ENCODE results near the gene MS4A4A.

The MS4A4A gene

GRCh38 chr11:60316317-60316716, 35.9 kb downstream of the MS4A4A start:
- H3K4me2 ChIP-seq (ENCODE audit: low read length), result no peak overlapping the region
- H3F3A ChIP-seq (ENCODE audit: control insufficient read depth, insufficient read depth), result no peaks in the 10 kb centered on the region
- H4K20me1 ChIP-seq (ENCODE audit: control insufficient read depth, insufficient read depth, low read depth, low read length), result no peaks in the 10 kb centered on the region
- peaks cover 10% of the 10 kb centered on the region for H3K27me3 ChIP-seq (ENCODE audit: control insufficient read depth, low read length)
- H3K4me3 ChIP-seq (ENCODE audit: low read length), result no peak overlapping the region
- H3K9me3 ChIP-seq (ENCODE audit: control insufficient read depth, insufficient read depth, low read length), result peaks cover 7% of the 10 kb centered on the region; the same call in 1 of the 2 replicates
- no peaks in the 10 kb centered on the region for H3K79me2 ChIP-seq (ENCODE audit: control insufficient read depth, low read length)
- H3K27ac ChIP-seq (ENCODE audit: low read depth, low read length), result no peak overlapping the region
- no peaks in the 10 kb centered on the region for H3K9me2 ChIP-seq (replicated peaks; ENCODE audit: control insufficient read depth, low read length)
- peaks cover 2% of the 10 kb centered on the region for H3K4me1 ChIP-seq (ENCODE audit: control insufficient read depth, low read length)
- no peaks in the 10 kb centered on the region for H3K36me3 ChIP-seq (ENCODE audit: control insufficient read depth, low read length)
- TF ChIP-seq CTCF (IDR thresholded peaks at IDR 0.05; ENCODE audit: low read depth, low read length, poor library complexity, severe bottlenecking), result no peak
- TF ChIP-seq EZH2phosphoT487 (IDR thresholded peaks at IDR 0.05; ENCODE audit: borderline replicate concordance, low read length), result no peak

GRCh38 chr11:60318726-60319125, 38.3 kb downstream of the MS4A4A start:
- H3K4me1 ChIP-seq (ENCODE audit: control insufficient read depth, low read length), result no peaks in the 10 kb centered on the region
- TF ChIP-seq EZH2phosphoT487 (IDR thresholded peaks at IDR 0.05; ENCODE audit: borderline replicate concordance, low read length) (no peak), CTCF (IDR thresholded peaks at IDR 0.05; ENCODE audit: low read depth, low read length, poor library complexity, severe bottlenecking) (no peak)

GRCh38 chr11:60321051-60321450, 40.6 kb downstream of the MS4A4A start:
- Histone ChIP-seq H4K20me1 (ENCODE audit: control insufficient read depth, insufficient read depth, low read depth, low read length) (no peaks in the 10 kb centered on the region), H3K27me3 (ENCODE audit: control insufficient read depth, low read length) (peaks cover 4% of the 10 kb centered on the region; the same call in 1 of the 2 replicates), H3K27ac (ENCODE audit: low read depth, low read length) (no peak overlapping the region), H3K4me3 (ENCODE audit: low read length) (no peak overlapping the region), H3K4me1 (ENCODE audit: control insufficient read depth, low read length) (no peaks in the 10 kb centered on the region), H3K36me3 (ENCODE audit: control insufficient read depth, low read length) (no peaks in the 10 kb centered on the region), H3K9me2 (replicated peaks; ENCODE audit: control insufficient read depth, low read length) (no peaks in the 10 kb centered on the region), H3F3A (ENCODE audit: control insufficient read depth, insufficient read depth) (no peaks in the 10 kb centered on the region), H3K79me2 (ENCODE audit: control insufficient read depth, low read length) (no peaks in the 10 kb centered on the region), H3K4me2 (ENCODE audit: low read length) (no peak overlapping the region), H3K9me3 (ENCODE audit: control insufficient read depth, insufficient read depth, low read length) (peaks cover 10% of the 10 kb centered on the region; the same call in 1 of the 2 replicates)
- no peak for TF ChIP-seq EZH2phosphoT487 (IDR thresholded peaks at IDR 0.05; ENCODE audit: borderline replicate concordance, low read length)
- no peak for TF ChIP-seq CTCF (IDR thresholded peaks at IDR 0.05; ENCODE audit: low read depth, low read length, poor library complexity, severe bottlenecking)

More at GRCh38 chr11:60318726-60319125, 38.3 kb downstream of the MS4A4A start:
- no peaks in the 10 kb centered on the region for H3K9me2 ChIP-seq (replicated peaks; ENCODE audit: control insufficient read depth, low read length)
- no peaks in the 10 kb centered on the region for H3K36me3 ChIP-seq (ENCODE audit: control insufficient read depth, low read length)
- peaks cover 10% of the 10 kb centered on the region for H3K27me3 ChIP-seq (ENCODE audit: control insufficient read depth, low read length)
- no peak overlapping the region for H3K27ac ChIP-seq (ENCODE audit: low read depth, low read length)
- H3K4me3 ChIP-seq (ENCODE audit: low read length), result no peak overlapping the region
- H3F3A ChIP-seq (ENCODE audit: control insufficient read depth, insufficient read depth), result no peaks in the 10 kb centered on the region
- H3K79me2 ChIP-seq (ENCODE audit: control insufficient read depth, low read length), result no peaks in the 10 kb centered on the region
- peaks cover 7% of the 10 kb centered on the region; the same call in 1 of the 2 replicates for H3K9me3 ChIP-seq (ENCODE audit: control insufficient read depth, insufficient read depth, low read length)
- no peaks in the 10 kb centered on the region for H4K20me1 ChIP-seq (ENCODE audit: control insufficient read depth, insufficient read depth, low read depth, low read length)
- no peak overlapping the region for H3K4me2 ChIP-seq (ENCODE audit: low read length)
